Activated naive CD8-positive, alpha-beta T cell treated with anti-CD3 and anti-CD28 coated beads, Interleukin-2, amount 10 ng/mL, durations not matched to agents 7 days and 5 days (primary cell): ENCODE data around the gene PHPT1. TPM values are rescaled to one million over a fixed set of nuclear protein-coding genes. Genes with fewer than 3 reads are reported as not detected.

Source experiments
- ATAC-seq: fragments of 150-1000 bp; cut with Tn5 transposase; one replicate; pipeline ENCODE4 v1.10.0; 2021; ENCODE audit warnings: low read depth, moderate library complexity
- POLR2A ChIA-PET: fragments of 350-600 bp; sonication (Branson Sonifier 250); formaldehyde crosslinking; loops from one replicate; lab custom pipeline; 2021; ENCODE audit warnings: antibody characterized with exemption; lab: Charles Lee
- DNase-seq: peaks from one replicate; pipeline ENCODE4 v3.0.0; 2021
- H3K27ac Mint-ChIP-seq: one replicate; pipeline ENCODE4 v1.8.0; 2022; ENCODE audit warnings: mild to moderate bottlenecking, mixed read lengths
- H3K27me3 Mint-ChIP-seq: one replicate; pipeline ENCODE4 v1.8.0; 2022; ENCODE audit warnings: mild to moderate bottlenecking, moderate library complexity, mixed read lengths
- H3K36me3 Mint-ChIP-seq: one replicate; pipeline ENCODE4 v1.8.0; 2021; ENCODE audit warnings: mild to moderate bottlenecking, mixed read lengths
- H3K4me1 Mint-ChIP-seq: one replicate; pipeline ENCODE4 v1.8.0; 2021; ENCODE audit warnings: mixed read lengths
- H3K4me3 Mint-ChIP-seq: one replicate; pipeline ENCODE4 v1.8.0; 2022; ENCODE audit warnings: mild to moderate bottlenecking, moderate library complexity, mixed read lengths
- H3K9me3 Mint-ChIP-seq: one replicate; pipeline ENCODE4 v1.8.0; 2021; ENCODE audit warnings: mixed read lengths
- microRNA-seq: library from miRNA; unstranded; fragments of <30 nt; microRNA quantifications from one replicate; pipeline ENCODE4 v1.2.0, GENCODE V29; 2022
- total RNA-seq, 2 experiments: library from RNA; stranded (reverse); gene quantifications; one replicate each; pipeline ENCODE4 v1.2.3, GENCODE V29; 2021

PHPT1 gene
- total RNA-seq, 2 experiments from 2014 or later = 80.5 to 89.0 TPM

GRCh38 chr9:136885950-136886578, 36.9 kb downstream of the PHPT1 start, which contains the start of gene TRAF2:
TRAF2 (plus strand) TSS chr9:136886516; CDS start chr9:136898741, 12,225 bp downstream.
- Mint-ChIP-seq H3K4me3 (peak within 1 kb of the TSS; percentile 99), H3K36me3 (no peaks in the 10 kb centered on the region), H3K4me1 (peaks cover 34% of the 10 kb centered on the region), H3K9me3 (no peaks in the 10 kb centered on the region), H3K27ac (peak within 1 kb of the TSS; percentile 88), H3K27me3 (no peaks in the 10 kb centered on the region)
- ATAC-seq = peak; percentile 92
- POLR2A ChIA-PET = interaction anchor here (0.6 to 3.3 kb wide), 16 partner anchors 9 to 355 kb away, joined by 3 to 38 read pairs (median 4); partner anchors contain the start of genes EDF1, PAXX, RABL6 and TUBB4B
- DNase-seq = peak; percentile 98

- ATAC-seq (peak; percentile 21), DNase-seq (peak; percentile 66)
- POLR2A ChIA-PET = interaction anchor here (0.6 to 3.3 kb wide), 13 partner anchors 15 to 354 kb away, joined by 3 to 38 read pairs (median 4); partner anchors contain the start of genes EDF1, PAXX, RABL6 and TUBB4B
- Mint-ChIP-seq H3K4me3 (peak overlapping the region; percentile 99), H3K9me3 (no peaks in the 10 kb centered on the region), H3K36me3 (no peaks in the 10 kb centered on the region), H3K27ac (peak overlapping the region; percentile 88), H3K27me3 (no peaks in the 10 kb centered on the region), H3K4me1 (peaks cover 25% of the 10 kb centered on the region)
Observed at GRCh38 chr9:136886610-136887597, 37.7 kb downstream of the PHPT1 start.

GRCh38 chr9:136888454-136888853, 39.2 kb downstream of the PHPT1 start:
- POLR2A ChIA-PET = interaction anchor here (3.3 kb wide), 1 partner anchor 13 kb away, joined by 38 read pairs; no protein-coding TSS in a partner anchor
- Mint-ChIP-seq H3K36me3 (no peaks in the 10 kb centered on the region), H3K9me3 (no peaks in the 10 kb centered on the region), H3K27me3 (no peaks in the 10 kb centered on the region), H3K4me3 (no peak overlapping the region), H3K27ac (no peak overlapping the region), H3K4me1 (peaks cover 18% of the 10 kb centered on the region)
- DNase-seq (no peak), ATAC-seq (no peak)

DNA sequence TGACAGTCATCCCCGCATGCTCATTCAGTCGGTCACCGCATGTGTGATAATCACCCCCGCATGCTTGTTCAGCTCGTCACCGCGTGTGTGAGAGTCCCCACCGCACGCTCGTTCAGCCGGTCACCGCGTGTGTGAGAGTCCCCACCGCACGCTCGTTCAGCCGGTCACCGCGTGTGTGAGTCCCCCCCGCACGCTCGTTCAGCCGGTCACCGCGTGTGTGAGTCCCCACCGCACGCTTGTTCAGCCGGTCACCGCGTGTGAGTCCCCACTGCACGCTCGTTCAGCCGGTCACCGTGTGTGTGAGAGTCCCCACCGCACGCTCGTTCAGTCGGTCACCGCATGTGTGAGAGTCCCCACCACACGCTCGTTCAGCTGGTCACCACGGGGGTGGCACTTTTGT, 40.6 kb downstream of the PHPT1 start:
- POLR2A ChIA-PET = no interaction called here
- no peak for ATAC-seq

GRCh38 chr9:136890661-136891060, 41.5 kb downstream of the PHPT1 start:
- ATAC-seq (no peak), DNase-seq (no peak)
- H3K27ac Mint-ChIP-seq = no peak overlapping the region
- no peak overlapping the region for H3K4me3 Mint-ChIP-seq
- H3K9me3 Mint-ChIP-seq = no peaks in the 10 kb centered on the region
- H3K4me1 Mint-ChIP-seq = peaks cover 19% of the 10 kb centered on the region
- POLR2A ChIA-PET = no interaction called here
- H3K36me3 Mint-ChIP-seq = peaks cover 5% of the 10 kb centered on the region
- H3K27me3 Mint-ChIP-seq = no peaks in the 10 kb centered on the region

More for the DNA sequence above, 40.6 kb downstream of the PHPT1 start:
- no peak for DNase-seq
- Mint-ChIP-seq H3K27ac (no peak overlapping the region), H3K4me1 (peaks cover 19% of the 10 kb centered on the region), H3K27me3 (no peaks in the 10 kb centered on the region), H3K9me3 (no peaks in the 10 kb centered on the region), H3K36me3 (peaks cover 4% of the 10 kb centered on the region), H3K4me3 (no peak overlapping the region)

DNA sequence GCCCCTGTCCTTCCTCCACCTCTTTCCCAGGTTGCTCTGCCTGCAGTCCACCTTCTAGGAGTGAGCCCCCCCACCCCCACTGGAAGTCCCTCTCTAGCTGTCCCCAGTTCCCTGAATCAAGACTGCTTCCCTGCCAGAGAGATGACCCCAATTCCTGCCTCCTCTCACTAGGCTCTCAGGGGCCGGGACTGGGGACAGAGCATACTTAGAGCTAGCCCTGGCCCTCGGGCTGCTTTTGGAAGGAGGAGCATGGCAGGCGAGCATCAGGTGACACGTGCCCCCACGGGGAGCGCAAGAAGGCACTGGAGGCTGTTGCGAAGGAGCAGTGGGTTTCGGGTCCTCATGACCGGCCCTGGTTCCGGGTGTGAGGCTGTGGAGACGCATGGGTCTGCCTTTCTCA, 46.8 kb downstream of the PHPT1 start:
- peak overlapping the region; percentile 45 for H3K27ac Mint-ChIP-seq
- DNase-seq (no peak), ATAC-seq (no peak)
- POLR2A ChIA-PET = no interaction called here
- no peaks in the 10 kb centered on the region for H3K9me3 Mint-ChIP-seq
- H3K4me1 Mint-ChIP-seq = peaks cover 23% of the 10 kb centered on the region
- H3K36me3 Mint-ChIP-seq = peaks cover 15% of the 10 kb centered on the region
- H3K4me3 Mint-ChIP-seq = no peak overlapping the region
- H3K27me3 Mint-ChIP-seq = no peaks in the 10 kb centered on the region

DNA sequence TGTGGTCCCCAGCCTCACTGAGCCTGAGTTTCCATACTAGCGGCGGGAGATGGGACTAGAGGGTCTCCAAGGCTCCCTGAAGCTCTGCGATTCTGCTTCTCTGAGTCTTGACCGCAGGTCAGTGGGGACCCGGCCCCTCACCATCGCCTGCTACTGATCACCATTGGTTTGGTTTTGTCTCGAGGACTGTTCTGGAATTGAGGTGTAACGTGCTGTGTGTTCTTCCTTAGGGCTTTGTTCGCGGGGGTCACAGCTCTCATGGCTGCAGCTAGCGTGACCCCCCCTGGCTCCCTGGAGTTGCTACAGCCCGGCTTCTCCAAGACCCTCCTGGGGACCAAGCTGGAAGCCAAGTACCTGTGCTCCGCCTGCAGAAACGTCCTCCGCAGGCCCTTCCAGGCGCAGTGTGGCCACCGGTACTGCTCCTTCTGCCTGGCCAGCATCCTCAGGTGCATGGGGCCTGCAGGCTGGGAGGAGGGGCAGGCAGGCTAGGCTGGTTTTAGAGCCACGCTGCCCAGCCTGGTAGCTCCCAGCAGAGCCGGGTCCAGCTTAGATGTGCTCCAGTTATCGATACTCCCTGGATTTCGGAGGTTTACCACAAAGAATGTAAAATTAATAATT, 49.4 kb downstream of the PHPT1 start:
- no peak for ATAC-seq
- Mint-ChIP-seq H3K27me3 (no peaks in the 10 kb centered on the region), H3K36me3 (peaks cover 22% of the 10 kb centered on the region), H3K4me1 (peaks cover 37% of the 10 kb centered on the region), H3K27ac (peak overlapping the region; percentile 34), H3K9me3 (no peaks in the 10 kb centered on the region), H3K4me3 (no peak overlapping the region)
- DNase-seq = no peak
- POLR2A ChIA-PET = no interaction called here

DNA sequence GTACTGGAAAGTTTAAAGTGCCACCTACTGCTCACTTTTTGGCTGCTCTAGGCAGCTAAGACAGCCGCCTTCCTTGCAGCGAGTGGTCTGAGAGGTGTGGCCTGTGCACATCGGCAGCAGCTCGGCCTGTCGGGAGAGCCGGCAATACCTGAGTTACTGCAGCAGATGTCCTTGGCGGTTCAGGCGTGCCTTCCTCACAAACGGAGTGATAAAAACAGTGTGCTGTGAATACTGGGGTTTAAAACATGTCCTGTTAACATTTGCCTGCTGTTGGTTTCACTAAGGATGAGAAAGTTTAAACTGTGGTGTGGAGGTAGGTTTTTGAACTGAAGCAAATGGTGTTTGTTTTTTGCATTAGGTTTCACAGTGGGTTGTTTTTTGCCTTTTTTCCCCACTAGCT, 50.0 kb downstream of the PHPT1 start:
- Mint-ChIP-seq H3K4me3 (no peak overlapping the region), H3K36me3 (peaks cover 22% of the 10 kb centered on the region), H3K27me3 (no peaks in the 10 kb centered on the region), H3K9me3 (no peaks in the 10 kb centered on the region), H3K27ac (peak overlapping the region; percentile 56), H3K4me1 (peaks cover 36% of the 10 kb centered on the region)
- ATAC-seq = no peak
- no peak for DNase-seq
- POLR2A ChIA-PET = no interaction called here

DNA sequence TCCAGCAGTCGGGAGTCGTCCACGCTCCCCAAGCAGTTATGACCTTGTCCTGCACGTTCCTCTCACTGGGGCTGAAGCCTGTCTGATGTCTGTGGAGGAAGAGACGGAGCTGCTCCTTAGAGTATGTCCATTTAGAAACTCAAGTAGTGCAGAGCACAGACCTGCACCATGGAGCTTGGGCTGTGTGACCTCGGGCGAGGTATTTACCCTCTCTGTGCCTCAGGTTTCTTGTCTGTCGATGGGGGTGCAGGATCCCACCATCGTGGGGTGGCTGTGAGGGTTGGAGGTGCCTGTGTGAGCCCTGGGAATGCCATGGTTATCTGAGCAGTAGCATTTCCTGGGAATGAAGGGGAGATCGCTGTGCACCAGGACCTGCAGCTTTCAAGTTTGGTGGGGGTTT, 51.3 kb downstream of the PHPT1 start:
- DNase-seq = no peak
- no peak overlapping the region for H3K4me3 Mint-ChIP-seq
- no peak for ATAC-seq
- H3K9me3 Mint-ChIP-seq = no peaks in the 10 kb centered on the region
- peaks cover 37% of the 10 kb centered on the region for H3K4me1 Mint-ChIP-seq
- peaks cover 23% of the 10 kb centered on the region for H3K36me3 Mint-ChIP-seq
- POLR2A ChIA-PET = interaction anchor here (3.6 kb wide), 1 partner anchor 13 kb away, joined by 38 read pairs; the partner anchor contains the start of gene TRAF2
- peak overlapping the region; percentile 79 for H3K27ac Mint-ChIP-seq
- H3K27me3 Mint-ChIP-seq = no peaks in the 10 kb centered on the region

Small RNAs within 50 kb of the gene (microRNA-seq; reads per million reads assigned to microRNA genes)
- gene MIR4292 (not detected), gene MIR4479 (not detected)

Other genes starting within 250 kb of the PHPT1 start
- 1 to 10 TPM in 1 of 2 experiments, under 1 TPM in 1; 1.00 to 1.1 TPM for gene EGFL7, start 186.5 kb upstream of the PHPT1 start, total RNA-seq
- gene AGPAT2, start 162.0 kb upstream of the PHPT1 start, total RNA-seq = 10 to 100 TPM; 21.6 to 24.8 TPM
- gene DIPK1B, start 136.8 kb upstream of the PHPT1 start, total RNA-seq = under 1 TPM in 1 of 2 experiments, not detected in 1; 0.11 TPM
- gene LCN10, start 106.5 kb upstream of the PHPT1 start, total RNA-seq = 1 to 10 TPM in 1 of 2 experiments, under 1 TPM in 1; 1.00 to 1.0 TPM
- gene LCN6, start 100.9 kb upstream of the PHPT1 start, total RNA-seq = not detected
- not detected for gene LCN8, start 91.2 kb upstream of the PHPT1 start, total RNA-seq
- gene LCN15, start 84.9 kb upstream of the PHPT1 start, total RNA-seq = not detected
- 10 to 100 TPM; 37.5 to 43.6 TPM for gene TMEM141, start 58.1 kb upstream of the PHPT1 start, total RNA-seq
- 1 to 10 TPM; 1.7 to 2.2 TPM for gene CCDC183, start 53.1 kb upstream of the PHPT1 start, total RNA-seq
- gene RABL6, start 41.5 kb upstream of the PHPT1 start, total RNA-seq = 10 to 100 TPM; 91.1 to 98.4 TPM
- gene AJM1, start 6.9 kb upstream of the PHPT1 start, total RNA-seq = 1 to 10 TPM; 6.6 to 6.7 TPM
- 10 to 100 TPM; 16.6 to 18.0 TPM for gene MAMDC4, start 2.9 kb downstream of the PHPT1 start, total RNA-seq
- gene EDF1, start 16.9 kb downstream of the PHPT1 start, total RNA-seq = 100 to 1,000 TPM; 289 to 297 TPM
- gene TRAF2, start 37.1 kb downstream of the PHPT1 start, total RNA-seq = 10 to 100 TPM; 44.0 to 52.1 TPM
- 100 to 1,000 TPM; 103 to 104 TPM for gene FBXW5, start 95.3 kb downstream of the PHPT1 start, total RNA-seq
- 1 to 10 TPM; 1.5 to 3.6 TPM for gene C8G, start 95.8 kb downstream of the PHPT1 start, total RNA-seq
- 1 to 10 TPM in 1 of 2 experiments, under 1 TPM in 1; 0.91 to 1.1 TPM for gene LCN12, start 102.9 kb downstream of the PHPT1 start, total RNA-seq
- 1 to 10 TPM; 1.3 to 3.3 TPM for gene PTGDS, start 128.1 kb downstream of the PHPT1 start, total RNA-seq
- under 1 TPM; 0.33 to 0.48 TPM for gene LCNL1, start 133.6 kb downstream of the PHPT1 start, total RNA-seq
- 10 to 100 TPM; 93.4 to 97.2 TPM for gene PAXX, start 143.0 kb downstream of the PHPT1 start, total RNA-seq
- gene CLIC3, start 147.2 kb downstream of the PHPT1 start, total RNA-seq = 10 to 100 TPM; 13.3 to 14.7 TPM
- gene ABCA2, start 178.8 kb downstream of the PHPT1 start, total RNA-seq = 10 to 100 TPM; 67.1 to 74.5 TPM
- gene FUT7, start 182.7 kb downstream of the PHPT1 start, total RNA-seq = under 1 TPM; 0.39 to 0.62 TPM
- 10 to 100 TPM; 22.4 to 27.0 TPM for gene NPDC1, start 196.8 kb downstream of the PHPT1 start, total RNA-seq
- gene ENTPD2, start 204.7 kb downstream of the PHPT1 start, total RNA-seq = not detected
- gene SAPCD2, start 221.1 kb downstream of the PHPT1 start, total RNA-seq = 10 to 100 TPM; 26.4 to 30.0 TPM
- gene UAP1L1, start 228.1 kb downstream of the PHPT1 start, total RNA-seq = 10 to 100 TPM; 43.9 to 44.1 TPM
- 10 to 100 TPM; 63.2 to 63.9 TPM for gene MAN1B1, start 237.6 kb downstream of the PHPT1 start, total RNA-seq